Measurements from ENCODE around the gene PARD3B.

PARD3B gene

GRCh38 chr2:205509655-205510054, 964.4 kb downstream of the PARD3B start:
- no peak for DNase-seq (ENCODE audit: low spot score)

GRCh38 chr2:205510345-205510744, 965.1 kb downstream of the PARD3B start:
- DNase-seq (ENCODE audit: low spot score): peak; percentile 47

- DNase-seq (ENCODE audit: low spot score): no peak
Measured at GRCh38 chr2:205511221-205511620, 965.9 kb downstream of the PARD3B start.

- DNase-seq (ENCODE audit: low spot score): no peak
Measured at GRCh38 chr2:205511641-205512040, 966.4 kb downstream of the PARD3B start.

GRCh38 chr2:205520311-205520710, 975.0 kb downstream of the PARD3B start:
- no peak for DNase-seq (ENCODE audit: low spot score)

- DNase-seq (ENCODE audit: low spot score): no peak
Measured at GRCh38 chr2:205524656-205525055, 979.4 kb downstream of the PARD3B start.

- DNase-seq (ENCODE audit: low spot score): no peak
Measured at GRCh38 chr2:205527801-205528200, 982.5 kb downstream of the PARD3B start.

- DNase-seq (ENCODE audit: low spot score): no peak
Measured at GRCh38 chr2:205531072-205531471, 985.8 kb downstream of the PARD3B start.

- no peak for DNase-seq (ENCODE audit: low spot score)
Measured at GRCh38 chr2:205531489-205532148, 986.3 kb downstream of the PARD3B start.

GRCh38 chr2:205535001-205535400, 989.7 kb downstream of the PARD3B start:
- no peak for DNase-seq (ENCODE audit: low spot score)

- DNase-seq (ENCODE audit: low spot score): peak; percentile 46
Measured at GRCh38 chr2:205539603-205540002, 994.3 kb downstream of the PARD3B start.

- no peak for DNase-seq (ENCODE audit: low spot score)
Measured at GRCh38 chr2:205540036-205540435, 994.8 kb downstream of the PARD3B start.

- DNase-seq (ENCODE audit: low spot score): no peak
Measured at GRCh38 chr2:205543262-205543843, 998.1 kb downstream of the PARD3B start.

- peak; percentile 2 for DNase-seq (ENCODE audit: low spot score)
Measured at GRCh38 chr2:205543937-205544702, 998.8 kb downstream of the PARD3B start.

- no peak for DNase-seq (ENCODE audit: low spot score)
Measured at GRCh38 chr2:205545971-205546816, 1000.9 kb downstream of the PARD3B start.

- DNase-seq (ENCODE audit: low spot score): no peak
Measured at GRCh38 chr2:205555566-205556230, 1010.4 kb downstream of the PARD3B start.

GRCh38 chr2:205556357-205556756, 1011.1 kb downstream of the PARD3B start:
- DNase-seq (ENCODE audit: low spot score): no peak

- no peak for DNase-seq (ENCODE audit: low spot score)
Measured at GRCh38 chr2:205556841-205557539, 1011.7 kb downstream of the PARD3B start.

- no peak for DNase-seq (ENCODE audit: low spot score)
Measured at GRCh38 chr2:205557873-205558272, 1012.6 kb downstream of the PARD3B start.

- no peak for DNase-seq (ENCODE audit: low spot score)
Measured at GRCh38 chr2:205561441-205561840, 1016.2 kb downstream of the PARD3B start.

- no peak for DNase-seq (ENCODE audit: low spot score)
Measured at GRCh38 chr2:205563646-205564045, 1018.4 kb downstream of the PARD3B start.
